ENCODE data around the gene PI3.

PI3 gene

DNA sequence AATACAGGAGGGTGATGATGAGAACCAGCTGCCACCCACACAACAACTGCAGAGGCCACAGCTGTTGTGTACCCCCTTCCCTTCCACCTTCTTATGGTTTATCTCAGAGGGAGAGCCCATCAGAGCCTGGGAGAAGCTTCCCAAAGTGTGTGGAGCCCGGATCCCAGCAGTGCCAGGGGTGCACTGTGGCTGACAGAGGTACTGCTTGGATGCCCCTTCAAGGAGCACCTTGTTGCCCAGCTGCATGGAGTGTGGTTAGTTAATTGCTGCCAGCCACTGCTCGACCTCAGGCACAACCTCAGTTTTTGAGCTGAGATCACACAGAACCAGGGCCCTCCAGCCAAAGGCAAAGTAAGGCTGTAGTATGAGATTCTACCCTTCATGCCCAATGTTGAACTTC, 13.0 kb downstream of the PI3 start:
- DNase-seq (ENCODE audit: low spot score): no peak

DNA sequence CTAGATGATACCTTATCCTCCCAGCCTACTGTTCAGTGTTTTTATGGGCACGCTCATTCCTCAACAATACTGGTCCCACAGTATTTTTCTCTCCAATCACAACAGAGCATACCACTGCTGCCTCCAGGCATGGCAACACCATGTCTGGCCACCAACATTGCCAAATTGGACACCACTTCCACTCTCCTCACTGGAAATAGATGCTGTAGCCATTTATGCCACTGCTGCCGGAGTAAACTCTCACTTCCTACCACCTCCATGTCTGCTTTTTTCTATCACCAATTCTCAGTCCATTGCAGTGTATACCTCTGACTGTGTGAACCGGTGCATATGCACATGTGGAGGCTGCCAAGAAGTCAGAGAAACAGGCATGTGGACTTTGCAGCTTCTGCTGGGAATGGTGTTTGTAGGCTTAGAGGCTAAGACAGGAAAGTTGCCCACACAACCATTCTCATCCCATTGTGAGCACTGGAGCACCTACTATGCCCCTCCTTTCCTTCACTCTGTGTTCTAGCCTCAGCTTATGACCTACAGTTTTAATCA, 14.4 kb downstream of the PI3 start:
- no peak for DNase-seq (ENCODE audit: low spot score)

DNA sequence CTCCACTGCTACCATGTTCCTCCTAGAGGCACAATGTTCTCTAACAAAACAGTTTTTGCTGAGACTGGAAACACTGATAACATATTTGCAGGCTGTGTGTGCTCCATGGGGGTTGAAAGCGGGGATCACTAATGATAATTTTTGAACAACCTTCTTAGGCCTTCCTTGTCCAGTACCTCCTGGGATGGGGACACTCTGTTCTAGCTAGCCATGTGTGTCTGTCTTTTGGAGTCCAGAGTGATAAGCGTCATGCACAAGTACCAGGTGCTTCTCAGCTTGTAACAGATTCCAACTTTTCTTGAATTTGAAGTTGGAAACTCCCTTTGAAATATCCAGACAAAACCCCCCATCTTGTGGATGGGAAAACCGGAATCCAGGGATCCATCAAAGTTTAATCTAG, 15.2 kb downstream of the PI3 start:
- no peak for DNase-seq (ENCODE audit: low spot score)

DNA sequence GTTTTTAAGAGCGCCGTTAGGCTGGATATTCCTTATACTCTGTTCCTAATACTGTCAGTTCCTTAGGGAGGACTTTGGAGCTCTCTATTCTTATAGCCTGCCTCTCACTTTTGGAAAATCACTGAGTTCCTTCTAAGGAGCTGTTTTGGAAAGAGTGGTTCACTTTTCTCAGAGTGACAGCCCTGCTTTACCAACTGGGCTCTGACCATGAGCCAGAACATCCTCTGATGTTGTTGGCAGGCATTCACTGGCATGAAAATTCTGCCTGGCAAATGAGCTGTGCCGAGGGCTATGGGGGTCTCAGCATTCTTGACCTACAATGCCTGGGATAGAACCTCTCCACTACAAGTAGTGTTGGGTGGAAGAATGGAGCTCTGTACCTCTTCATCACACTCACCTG, 17.2 kb downstream of the PI3 start:
- DNase-seq (ENCODE audit: low spot score): no peak

DNA sequence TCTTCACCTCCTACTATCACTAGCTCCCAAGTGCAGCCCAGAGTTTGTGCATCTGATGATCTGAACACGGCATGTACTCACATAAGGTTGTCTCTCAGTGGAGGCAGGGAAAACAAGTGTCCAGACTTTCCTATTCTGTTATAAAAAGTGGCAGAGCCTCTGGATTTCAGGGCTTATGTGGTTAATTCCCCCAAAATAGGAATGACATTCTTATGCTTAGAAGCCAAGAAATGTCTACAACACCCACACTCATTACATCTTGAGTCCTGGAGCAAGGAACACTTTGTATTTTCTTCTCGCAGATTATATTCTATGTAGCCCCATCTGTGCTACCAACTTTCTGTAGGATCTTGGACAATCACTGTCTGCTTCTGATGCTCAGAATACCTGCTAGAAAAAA, 18.6 kb downstream of the PI3 start:
- DNase-seq (ENCODE audit: low spot score): no peak

DNA sequence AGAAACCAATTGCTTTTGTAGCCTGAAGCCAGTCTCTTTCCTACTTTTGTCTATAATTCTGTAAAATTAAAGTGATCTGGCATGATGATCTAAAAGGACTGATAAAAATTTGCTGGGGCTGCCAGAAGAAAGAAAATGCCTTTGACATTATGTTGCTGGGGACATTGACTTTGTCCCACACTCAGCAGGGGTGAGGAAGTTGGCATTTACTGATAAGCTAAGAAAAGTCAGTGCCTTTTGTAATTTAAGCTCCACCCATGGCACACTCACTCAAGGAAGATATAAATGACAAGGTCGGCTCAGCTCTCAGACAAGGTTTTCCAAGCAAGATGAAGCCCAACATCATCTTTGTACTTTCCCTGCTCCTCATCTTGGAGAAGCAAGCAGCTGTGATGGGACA, 32.0 kb downstream of the PI3 start, which contains the start of gene SEMG1:
SEMG1 (plus strand) TSS at position 309 of the 400 bp plus-strand sequence; CDS start at position 330, 21 bp downstream.
- DNase-seq (ENCODE audit: low spot score): no peak

DNA sequence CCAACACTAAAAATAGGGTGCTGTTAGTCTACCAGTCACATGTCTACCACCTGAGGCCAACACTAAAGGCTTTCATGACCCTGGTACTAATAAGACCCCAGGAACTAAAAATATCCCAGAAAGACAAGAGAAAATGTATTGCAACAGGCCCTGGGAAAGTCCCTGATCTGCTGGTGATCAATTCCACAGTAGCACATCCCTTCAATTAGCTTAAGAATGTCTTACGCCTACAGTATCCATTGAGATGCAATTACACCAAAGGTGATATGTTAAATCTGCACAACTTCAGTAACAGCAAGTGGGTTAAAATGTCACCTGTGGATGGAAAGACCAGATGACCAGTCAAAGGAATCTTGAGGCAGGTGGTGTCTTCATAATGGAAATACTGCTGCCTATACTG, 35.2 kb downstream of the PI3 start:
- no peak for DNase-seq (ENCODE audit: low spot score)

DNA sequence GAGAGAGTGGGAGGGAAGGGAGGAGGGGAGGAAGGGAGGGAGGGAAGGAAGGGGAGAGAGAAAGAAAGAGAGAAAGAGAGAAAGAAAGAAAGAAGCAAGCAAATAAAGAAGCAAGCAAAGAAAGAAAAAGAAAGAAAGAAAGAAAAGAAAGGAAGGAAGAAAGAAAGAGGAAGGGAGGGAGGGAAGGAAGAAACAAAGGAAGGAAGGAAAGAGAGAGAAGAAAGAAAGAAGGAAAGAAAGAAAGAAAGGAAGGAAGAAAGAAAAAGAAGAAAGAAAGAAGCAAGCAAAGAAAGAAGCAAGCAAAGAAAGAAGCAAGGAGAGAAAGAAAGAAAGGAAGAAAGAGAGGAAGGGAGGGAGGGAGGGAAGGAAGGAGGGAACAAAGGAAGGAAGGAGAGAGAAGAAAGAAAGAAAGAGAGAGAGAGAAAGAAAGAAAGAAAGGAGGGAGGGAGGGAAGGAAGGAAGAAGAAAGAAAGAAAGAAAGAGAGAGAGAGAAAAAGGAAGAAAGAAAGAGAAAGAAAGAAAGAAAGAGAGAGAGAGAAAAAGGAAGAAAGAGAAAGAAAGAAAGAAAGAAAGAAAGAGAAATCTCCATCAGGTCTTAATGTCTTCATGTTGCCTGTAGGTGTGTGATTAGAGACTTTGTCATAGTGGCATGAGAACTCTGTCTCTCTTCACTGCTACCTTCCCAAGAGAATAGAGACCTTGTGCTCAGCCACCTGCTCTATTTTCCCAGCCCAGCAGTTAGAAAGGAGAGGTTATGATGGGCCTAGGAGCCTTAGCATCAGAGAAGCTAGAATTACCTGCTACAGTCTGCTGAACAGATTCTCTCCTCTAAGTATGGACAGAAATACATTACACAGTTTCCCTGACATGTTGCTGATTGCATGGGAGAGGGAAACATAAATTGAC, 37.1 kb downstream of the PI3 start:
- DNase-seq (ENCODE audit: low spot score): no peak

DNA sequence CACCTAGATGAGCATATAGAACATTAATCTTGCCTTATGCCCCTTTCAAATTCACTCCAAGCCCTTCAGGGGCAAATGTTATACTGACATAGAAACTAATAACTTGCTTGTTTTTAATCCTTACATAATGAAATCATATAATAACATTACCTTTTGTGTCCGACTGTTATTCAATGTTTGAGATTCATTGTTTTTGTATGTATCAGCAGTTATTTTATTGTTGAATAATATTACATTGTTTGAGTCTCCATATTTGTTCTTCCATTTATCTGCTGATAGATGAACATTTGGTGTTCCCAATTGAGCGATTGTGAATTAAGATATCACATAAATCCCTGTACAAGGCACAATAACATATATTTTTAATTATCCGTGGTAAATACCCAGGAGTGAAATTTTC, 38.1 kb downstream of the PI3 start:
- no peak for DNase-seq (ENCODE audit: low spot score)

DNA sequence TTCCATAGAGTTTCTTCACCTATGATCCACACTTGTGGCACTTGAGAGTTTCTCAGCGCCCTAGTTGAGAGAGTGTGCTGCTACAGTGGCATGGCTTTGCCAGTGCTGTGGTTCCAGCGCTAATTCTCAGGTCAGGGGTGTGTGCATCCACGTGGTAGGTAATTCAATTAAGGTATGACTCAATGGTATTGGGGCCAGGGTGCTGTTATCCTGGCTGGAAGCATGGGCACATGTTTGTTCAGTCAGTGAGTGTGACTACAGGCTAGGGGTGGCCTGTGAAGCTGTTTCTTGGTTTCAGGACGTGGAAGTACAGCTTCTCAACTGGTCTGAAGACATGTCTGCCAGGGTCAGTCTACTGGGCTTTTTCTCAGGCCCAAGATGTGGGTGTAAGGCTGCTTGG, 43.4 kb downstream of the PI3 start:
- no peak for DNase-seq (ENCODE audit: low spot score)

DNA sequence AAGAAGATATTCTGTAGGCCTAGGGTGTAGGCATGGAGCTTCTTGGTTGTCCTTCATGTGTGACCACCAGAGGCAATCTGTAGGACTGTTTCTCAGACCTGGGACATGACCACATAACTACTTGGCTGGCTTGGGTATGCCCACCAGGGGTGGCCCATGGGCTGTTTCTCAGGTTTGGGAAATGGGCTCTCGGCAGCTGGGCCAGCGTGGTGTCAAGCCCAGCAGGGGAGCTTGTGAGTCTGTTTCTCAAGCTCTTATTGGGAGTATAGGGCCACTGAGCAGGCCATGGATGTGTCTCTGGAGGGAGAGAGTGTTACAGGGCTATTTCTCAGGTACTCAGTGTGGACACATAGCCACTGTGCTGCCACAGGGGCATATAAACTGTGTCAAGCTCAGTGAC, 43.9 kb downstream of the PI3 start:
- no peak for DNase-seq (ENCODE audit: low spot score)

DNA sequence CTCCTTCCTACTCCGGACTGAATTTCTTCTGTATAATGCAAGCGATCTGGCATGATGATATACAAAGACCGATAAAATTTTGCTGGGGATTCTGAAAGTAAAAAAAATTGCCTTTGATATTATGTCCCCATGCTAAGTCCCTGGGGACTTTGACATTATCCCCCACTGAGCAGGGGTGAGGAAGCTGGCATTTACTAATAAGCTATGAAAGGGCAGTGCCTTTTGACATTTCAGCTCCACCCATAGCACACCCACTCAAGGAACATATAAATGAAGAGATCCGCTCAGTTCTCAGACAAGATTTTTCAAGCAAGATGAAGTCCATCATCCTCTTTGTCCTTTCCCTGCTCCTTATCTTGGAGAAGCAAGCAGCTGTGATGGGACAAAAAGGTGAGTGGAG, 46.4 kb downstream of the PI3 start, which contains the start of gene SEMG2:
SEMG2 (plus strand) TSS at position 298 of the 400 bp plus-strand sequence; CDS start at position 315, 17 bp downstream.
- no peak for DNase-seq (ENCODE audit: low spot score)

DNA sequence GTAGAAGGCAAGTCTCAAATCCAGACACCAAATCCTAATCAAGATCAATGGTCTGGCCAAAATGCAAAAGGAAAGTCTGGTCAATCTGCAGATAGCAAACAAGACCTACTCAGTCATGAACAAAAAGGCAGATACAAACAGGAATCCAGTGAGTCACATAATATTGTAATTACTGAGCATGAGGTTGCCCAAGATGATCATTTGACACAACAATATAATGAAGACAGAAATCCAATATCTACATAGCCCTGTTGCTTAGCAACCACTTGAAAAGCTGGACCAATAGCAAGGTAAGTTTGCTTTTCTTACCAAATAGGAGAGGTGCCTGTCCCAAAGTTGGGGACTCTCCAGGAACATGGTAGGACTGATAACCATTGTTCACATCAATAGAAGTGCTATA, 48.4 kb downstream of the PI3 start:
- no peak for DNase-seq (ENCODE audit: low spot score)
